ENCODE measurements around the gene KIN.

DNA sequence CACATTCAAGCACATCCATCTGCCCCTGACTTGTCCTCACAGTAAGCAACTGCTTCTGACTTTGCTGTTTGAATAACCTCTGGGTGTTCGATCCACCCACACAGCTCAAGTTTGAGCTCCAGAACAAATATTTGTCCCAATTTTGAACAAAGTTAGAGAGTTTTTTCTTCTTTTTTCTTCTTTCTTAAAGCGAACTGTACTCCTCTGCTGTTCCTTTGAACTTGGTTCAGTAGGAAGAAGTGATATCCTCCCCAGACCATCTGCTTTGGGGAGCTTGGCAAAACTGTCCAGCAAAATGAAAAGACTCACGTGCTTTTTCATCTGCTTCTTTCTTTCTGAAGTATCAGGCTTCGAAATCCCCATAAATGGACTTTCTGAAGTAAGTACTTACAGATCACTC, 84.7 kb downstream of the KIN start, which contains the start of gene ITIH2:
- TF ChIP-seq, protein P1, sequence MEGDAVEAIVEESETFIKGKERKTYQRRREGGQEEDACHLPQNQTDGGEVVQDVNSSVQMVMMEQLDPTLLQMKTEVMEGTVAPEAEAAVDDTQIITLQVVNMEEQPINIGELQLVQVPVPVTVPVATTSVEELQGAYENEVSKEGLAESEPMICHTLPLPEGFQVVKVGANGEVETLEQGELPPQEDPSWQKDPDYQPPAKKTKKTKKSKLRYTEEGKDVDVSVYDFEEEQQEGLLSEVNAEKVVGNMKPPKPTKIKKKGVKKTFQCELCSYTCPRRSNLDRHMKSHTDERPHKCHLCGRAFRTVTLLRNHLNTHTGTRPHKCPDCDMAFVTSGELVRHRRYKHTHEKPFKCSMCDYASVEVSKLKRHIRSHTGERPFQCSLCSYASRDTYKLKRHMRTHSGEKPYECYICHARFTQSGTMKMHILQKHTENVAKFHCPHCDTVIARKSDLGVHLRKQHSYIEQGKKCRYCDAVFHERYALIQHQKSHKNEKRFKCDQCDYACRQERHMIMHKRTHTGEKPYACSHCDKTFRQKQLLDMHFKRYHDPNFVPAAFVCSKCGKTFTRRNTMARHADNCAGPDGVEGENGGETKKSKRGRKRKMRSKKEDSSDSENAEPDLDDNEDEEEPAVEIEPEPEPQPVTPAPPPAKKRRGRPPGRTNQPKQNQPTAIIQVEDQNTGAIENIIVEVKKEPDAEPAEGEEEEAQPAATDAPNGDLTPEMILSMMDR (IDR thresholded peaks at IDR 0.05; ENCODE audit: borderline replicate concordance, extremely low read depth, low read length, poor library complexity, severe bottlenecking) = no peak
- no peak for TF ChIP-seq EZH2 (IDR thresholded peaks at IDR 0.05; ENCODE audit: borderline replicate concordance, low read depth, low read length, severe bottlenecking)

Data from DND-41 (cell line).